ENCODE measurements around the gene CCL23. TPM values are rescaled to one million over a fixed set of nuclear protein-coding genes. Genes with fewer than 3 reads are reported as not detected.

CCL23 gene
- total RNA-seq, 1 donor from 2014 or later, result not detected

DNA sequence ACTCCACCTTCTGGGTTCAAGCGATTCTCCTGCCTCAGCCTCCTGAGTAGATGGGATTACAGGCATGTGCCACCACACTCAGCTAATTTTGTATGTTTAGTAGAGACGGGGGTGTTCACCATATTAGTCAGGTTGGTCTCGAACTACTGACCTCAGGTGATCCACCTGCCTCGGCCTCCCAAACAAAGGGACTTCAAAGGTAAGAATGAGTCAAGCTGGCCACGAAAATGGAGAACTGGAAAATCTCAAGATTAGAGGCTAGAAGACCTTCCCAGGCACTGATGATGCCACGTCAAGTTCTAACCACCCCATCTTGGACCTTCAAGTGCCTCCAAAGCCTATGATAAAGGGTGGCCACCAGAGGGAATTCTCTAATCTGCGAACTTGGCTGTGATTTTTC, 15.1 kb downstream of the CCL23 start:
- Mint-ChIP-seq H3K4me1 (ENCODE audit: unreplicated experiment) (peaks cover 16% of the 10 kb centered on the region), H3K36me3 (no peaks in the 10 kb centered on the region)

DNA sequence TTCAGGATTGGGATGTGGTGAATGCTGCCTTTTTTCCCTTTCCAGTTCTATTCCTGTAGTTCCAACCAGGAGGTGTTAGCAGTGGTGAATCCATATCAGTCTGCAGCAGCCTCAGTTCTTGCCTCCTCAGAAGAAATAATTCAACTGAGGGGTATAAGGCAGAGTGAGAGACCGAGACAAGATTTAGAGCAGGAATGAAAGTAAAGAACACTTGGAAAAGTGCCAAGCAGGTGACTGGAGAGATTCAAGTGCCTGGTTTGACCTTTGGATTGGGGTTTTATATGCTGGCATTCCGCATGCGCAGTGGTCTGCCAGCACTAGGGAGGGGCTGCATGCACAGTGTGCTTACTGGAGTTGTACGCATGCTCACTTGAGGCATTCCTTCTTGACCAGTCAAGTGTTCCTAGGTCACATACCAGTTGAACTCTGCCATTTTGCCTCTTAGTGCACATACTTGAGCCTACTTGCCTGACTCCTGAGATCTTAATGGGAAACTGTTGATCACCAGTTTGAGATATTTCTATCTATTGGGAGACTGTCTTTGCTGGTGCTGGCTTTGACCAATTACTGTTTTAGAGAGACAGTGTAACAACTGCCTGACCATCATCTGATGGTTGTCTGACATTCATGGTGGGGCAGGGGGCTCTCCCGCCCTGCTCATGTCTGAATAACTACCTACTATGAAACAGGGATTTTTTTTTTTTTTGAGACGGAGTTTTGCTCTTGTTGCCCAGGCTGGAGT, 15.7 kb downstream of the CCL23 start:
- peaks cover 11% of the 10 kb centered on the region for H3K27me3 Mint-ChIP-seq
- H3K27ac Mint-ChIP-seq, result peak overlapping the region; percentile 29
- no peaks in the 10 kb centered on the region for H3K9me3 Mint-ChIP-seq
- H3K4me3 Mint-ChIP-seq, result peak overlapping the region; percentile 20
- no peak for DNase-seq (ENCODE audit: extremely low spot score, unreplicated experiment)
- TF ChIP-seq, protein P1, sequence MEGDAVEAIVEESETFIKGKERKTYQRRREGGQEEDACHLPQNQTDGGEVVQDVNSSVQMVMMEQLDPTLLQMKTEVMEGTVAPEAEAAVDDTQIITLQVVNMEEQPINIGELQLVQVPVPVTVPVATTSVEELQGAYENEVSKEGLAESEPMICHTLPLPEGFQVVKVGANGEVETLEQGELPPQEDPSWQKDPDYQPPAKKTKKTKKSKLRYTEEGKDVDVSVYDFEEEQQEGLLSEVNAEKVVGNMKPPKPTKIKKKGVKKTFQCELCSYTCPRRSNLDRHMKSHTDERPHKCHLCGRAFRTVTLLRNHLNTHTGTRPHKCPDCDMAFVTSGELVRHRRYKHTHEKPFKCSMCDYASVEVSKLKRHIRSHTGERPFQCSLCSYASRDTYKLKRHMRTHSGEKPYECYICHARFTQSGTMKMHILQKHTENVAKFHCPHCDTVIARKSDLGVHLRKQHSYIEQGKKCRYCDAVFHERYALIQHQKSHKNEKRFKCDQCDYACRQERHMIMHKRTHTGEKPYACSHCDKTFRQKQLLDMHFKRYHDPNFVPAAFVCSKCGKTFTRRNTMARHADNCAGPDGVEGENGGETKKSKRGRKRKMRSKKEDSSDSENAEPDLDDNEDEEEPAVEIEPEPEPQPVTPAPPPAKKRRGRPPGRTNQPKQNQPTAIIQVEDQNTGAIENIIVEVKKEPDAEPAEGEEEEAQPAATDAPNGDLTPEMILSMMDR (conservative IDR thresholded peaks at IDR 0.05), result no peak
- H3K36me3 Mint-ChIP-seq, result no peaks in the 10 kb centered on the region
- peaks cover 14% of the 10 kb centered on the region for H3K4me1 Mint-ChIP-seq (ENCODE audit: unreplicated experiment)

More for the DNA sequence above, 15.1 kb downstream of the CCL23 start:
- Mint-ChIP-seq H3K27me3 (peaks cover 7% of the 10 kb centered on the region), H3K27ac (no peak overlapping the region), H3K4me3 (no peak overlapping the region), H3K9me3 (no peaks in the 10 kb centered on the region)
- TF ChIP-seq, protein P1 (conservative IDR thresholded peaks at IDR 0.05), result no peak
- no peak for DNase-seq (ENCODE audit: extremely low spot score, unreplicated experiment)

DNA sequence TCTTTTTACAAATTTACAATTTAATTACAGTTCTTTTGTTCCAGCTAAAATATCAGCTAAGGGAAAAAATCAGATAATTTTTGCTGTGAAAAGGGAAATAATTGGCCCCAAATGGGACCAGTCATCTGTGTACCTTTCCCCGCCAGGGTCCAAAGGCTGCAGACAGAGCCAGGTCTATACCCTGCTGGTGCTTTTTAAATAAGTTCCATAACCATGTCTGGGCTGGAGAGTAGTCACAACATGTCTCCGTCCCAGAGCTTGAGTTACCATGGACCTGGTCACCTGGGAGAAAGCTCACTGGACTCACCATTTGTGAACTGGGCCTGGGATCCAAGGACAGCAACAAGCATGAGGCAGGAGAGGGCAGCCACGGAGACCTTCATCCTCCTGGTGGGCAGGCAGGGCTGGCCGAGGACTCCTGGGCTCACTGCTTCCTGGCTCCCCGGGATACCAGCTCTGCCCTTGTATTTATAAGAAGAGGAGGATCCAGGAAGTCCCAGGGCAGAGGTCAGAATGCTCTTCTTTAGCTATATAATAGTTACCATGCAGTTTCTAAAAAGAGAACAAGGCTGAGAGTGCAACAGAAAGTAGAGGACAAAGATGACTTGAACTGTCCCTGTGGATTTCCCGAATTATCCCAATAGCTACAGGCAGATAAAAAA, 16.5 kb downstream of the CCL23 start, which contains the start of gene CCL15:
Gene CCL15 (minus strand): TSS at position 444 of the 662 bp plus-strand sequence. CDS start 61 bp downstream, at position 383.
- Mint-ChIP-seq H3K27ac (peak within 1 kb of the TSS; percentile 80), H3K4me1 (ENCODE audit: unreplicated experiment) (peaks cover 13% of the 10 kb centered on the region), H3K36me3 (no peaks in the 10 kb centered on the region), H3K9me3 (no peaks in the 10 kb centered on the region), H3K27me3 (peaks cover 11% of the 10 kb centered on the region), H3K4me3 (peak within 1 kb of the TSS; percentile 65)
- TF ChIP-seq, protein P1 (conservative IDR thresholded peaks at IDR 0.05), result no peak
- no peak for DNase-seq (ENCODE audit: extremely low spot score, unreplicated experiment)

DNA sequence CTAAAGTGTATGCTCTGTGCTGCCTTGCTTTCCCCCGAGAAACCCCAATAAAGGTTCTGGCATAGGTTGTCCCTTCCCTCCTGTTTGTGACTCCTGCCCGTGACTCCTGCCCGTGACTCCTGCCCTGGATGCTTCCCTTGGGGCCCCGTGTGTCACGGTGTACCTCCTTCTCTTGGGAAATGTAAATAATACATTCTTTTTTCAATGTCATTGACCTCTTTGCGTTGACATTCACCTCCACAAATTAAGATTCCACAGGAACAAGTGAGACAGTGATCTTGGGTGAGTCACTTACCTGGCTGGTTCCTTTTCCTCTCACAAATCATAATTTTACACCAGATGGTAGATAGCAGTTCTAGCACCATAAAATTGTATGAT, 17.1 kb downstream of the CCL23 start:
- peak overlapping the region; percentile 65 for H3K4me3 Mint-ChIP-seq
- TF ChIP-seq, protein P1 (conservative IDR thresholded peaks at IDR 0.05), result no peak
- H3K9me3 Mint-ChIP-seq, result no peaks in the 10 kb centered on the region
- no peaks in the 10 kb centered on the region for H3K36me3 Mint-ChIP-seq
- H3K27me3 Mint-ChIP-seq, result peaks cover 11% of the 10 kb centered on the region
- peaks cover 13% of the 10 kb centered on the region for H3K4me1 Mint-ChIP-seq (ENCODE audit: unreplicated experiment)
- H3K27ac Mint-ChIP-seq, result peak overlapping the region; percentile 80
- DNase-seq (ENCODE audit: extremely low spot score, unreplicated experiment), result no peak

DNA sequence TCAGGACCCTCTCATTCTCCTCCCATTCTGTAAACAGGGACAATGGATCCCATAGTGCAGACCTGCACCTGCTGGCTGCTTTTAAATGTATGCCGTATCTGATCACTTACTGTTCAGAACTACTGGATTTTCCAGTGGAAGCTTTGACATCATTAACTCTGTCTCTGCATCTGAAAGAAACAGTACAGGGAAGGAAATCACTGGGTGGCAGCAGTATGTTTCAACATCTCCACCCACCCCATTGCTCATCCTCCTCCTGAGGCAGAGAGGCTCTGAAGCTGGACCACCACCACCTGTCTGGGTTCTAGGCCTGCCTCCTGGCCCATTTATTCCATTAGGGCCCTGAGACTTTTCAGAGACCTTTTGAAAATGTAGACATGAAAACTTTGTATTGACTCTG, 19.0 kb downstream of the CCL23 start:
- H3K4me1 Mint-ChIP-seq (ENCODE audit: unreplicated experiment), result peaks cover 7% of the 10 kb centered on the region
- H3K27ac Mint-ChIP-seq, result no peak overlapping the region
- peaks cover 15% of the 10 kb centered on the region for H3K27me3 Mint-ChIP-seq
- H3K4me3 Mint-ChIP-seq, result no peak overlapping the region
- no peaks in the 10 kb centered on the region for H3K36me3 Mint-ChIP-seq
- TF ChIP-seq, protein P1 (conservative IDR thresholded peaks at IDR 0.05), result no peak
- DNase-seq (ENCODE audit: extremely low spot score, unreplicated experiment), result no peak
- peaks cover 7% of the 10 kb centered on the region for H3K9me3 Mint-ChIP-seq

Measured in type B pancreatic cell (in vitro differentiated cells).